Upper lobe of left lung (tissue), 6 donors: Measurements from ENCODE around the gene CFAP97D1. TPM values are rescaled to one million over a fixed set of nuclear protein-coding genes. Genes with fewer than 3 reads are reported as not detected.
A peak's percentile ranks its signal among the peaks of the same experiment; 100 is the strongest.

Experiments used
- ATAC-seq, 2 donors: fragments of 200-7000 bp; cut with Tn5 transposase; one replicate each; pipeline ENCODE4 v1.9.1; 2022; ENCODE audit warnings: mild to moderate bottlenecking in 2 of 2, moderate library complexity in 2 of 2; ENCODE audit not compliant: low FRiP score in 2 of 2
- DNase-seq, 2 donors: peaks; one replicate each; pipeline ENCODE4 v3.0.0-alpha.2; 2019 to 2020
- H3K27ac ChIP-seq, 4 donors: fragments of 200-600 bp; sonication (generic); one replicate each; pipeline ENCODE4 v1.5.1; 2016 to 2019
- H3K27me3 ChIP-seq, 4 donors: fragments of 200-600 bp; sonication (generic); one replicate each; pipeline ENCODE4 v1.5.1; 2017 to 2019
- H3K36me3 ChIP-seq, 4 donors: fragments of 200-600 bp; sonication (generic); one replicate each; pipeline ENCODE4 v1.5.1; 2016 to 2019
- H3K4me1 ChIP-seq, 4 donors: fragments of 200-600 bp; sonication (generic); one replicate each; pipeline ENCODE4 v1.5.1; 2018 to 2019
- H3K4me3 ChIP-seq, 4 donors: fragments of 200-600 bp; sonication (generic); one replicate each; pipeline ENCODE4 v1.5.1; 2017 to 2019; ENCODE audit warnings: mild to moderate bottlenecking in 2 of 4, moderate library complexity in 1 of 4
- H3K9me3 ChIP-seq, 4 donors: fragments of 200-600 bp; sonication (generic); one replicate each; pipeline ENCODE4 v1.5.1; 2018 to 2019
- CTCF ChIP-seq, 6 experiments: fragments of 450-650 bp in 4 of 6; fragments of 200-600 bp in 2 of 6; sonication (generic) in 2 of 6; IDR thresholded peaks; one replicate each; pipeline ENCODE4 v1.5.1; 2016 to 2019; ENCODE audit warnings: antibody characterized with exemption in 6 of 6
- EP300 ChIP-seq, 4 donors: sonication (generic); formaldehyde crosslinking; IDR thresholded peaks; one replicate each; pipeline ENCODE4 v1.5.1; 2017; ENCODE audit warnings: antibody characterized with exemption in 4 of 4, control low read depth in 2 of 4
- POLR2A ChIP-seq, 4 donors: fragments of 450-650 bp; IDR thresholded peaks; one replicate each; pipeline ENCODE4 v1.5.1; 2016 to 2017; ENCODE audit warnings: antibody characterized with exemption in 4 of 4, mild to moderate bottlenecking in 2 of 4
- POLR2AphosphoS5 ChIP-seq, 2 donors: sonication (generic); formaldehyde crosslinking; IDR thresholded peaks; one replicate each; pipeline ENCODE4 v1.5.1; 2017; ENCODE audit warnings: antibody characterized with exemption in 2 of 2
- WGBS, 2 donors: methylation state at CpG; one replicate each; pipeline ENCODE4 v1.1.5; 2017 to 2018; 5-methylcytosine and 5-hydroxymethylcytosine counted together
- total RNA-seq, 6 donors: library from RNA; depleted of rRNA in 4 of 6; stranded (reverse); fragments of >200 nt in 4 of 6; gene quantifications; one replicate each; pipeline versions ENCODE4 v1.1.0 to v1.2.1, GENCODE V29; 2016 to 2021
- donor health status: DM: no; HTN: no; CAD: no; lungs with moderate emphysema.
- donor health status: DM: no; HTN: yes; CAD: no; lungs with severe emphysema.

CFAP97D1 gene
- total RNA-seq, 6 donors from 2014 or later = 0.17 TPM; not detected in 5

- no peak overlapping the region for H3K27ac ChIP-seq
- no peaks in the 10 kb centered on the region for H3K27me3 ChIP-seq
- H3K36me3 ChIP-seq = no peaks in the 10 kb centered on the region
- 100% methylated on average over 2 of the region's 2 CpGs for WGBS, 2 donors
- peaks cover 0 to 9% (median 4%) of the 10 kb centered on the region in 4 donors for H3K4me1 ChIP-seq
- ATAC-seq (no peak), DNase-seq (no peak)
- H3K4me3 ChIP-seq = no peak overlapping the region
- H3K9me3 ChIP-seq = no peaks in the 10 kb centered on the region
- no peak for TF ChIP-seq POLR2AphosphoS5 (IDR thresholded peaks at IDR 0.05)
- no peak for TF ChIP-seq EP300 (IDR thresholded peaks at IDR 0.05)
- no peak for TF ChIP-seq POLR2A (IDR thresholded peaks at IDR 0.05)
- no peak for TF ChIP-seq CTCF (IDR thresholded peaks at IDR 0.05)
Observed at GRCh38 chr17:43736389-43736788, 43.8 kb upstream of the CFAP97D1 start.

GRCh38 chr17:43737722-43738121 is 42.5 kb upstream of the CFAP97D1 start:
- 82 to 88% methylated on average over 2 of the region's 2 CpGs for WGBS, 2 donors

GRCh38 chr17:43740541-43740940 is 39.7 kb upstream of the CFAP97D1 start:
- 90 to 94% methylated on average over 3 to 4 of the region's 4 CpGs for WGBS, 2 donors
- H3K27ac ChIP-seq = no peak overlapping the region
- DNase-seq (no peak), ATAC-seq (no peak)
- no peaks in the 10 kb centered on the region for H3K9me3 ChIP-seq
- no peak for TF ChIP-seq POLR2A (IDR thresholded peaks at IDR 0.05)
- TF ChIP-seq CTCF (IDR thresholded peaks at IDR 0.05) = no peak
- TF ChIP-seq EP300 (IDR thresholded peaks at IDR 0.05) = no peak
- no peak for TF ChIP-seq POLR2AphosphoS5 (IDR thresholded peaks at IDR 0.05)
- H3K4me3 ChIP-seq = no peak overlapping the region
- peaks cover 0 to 9% (median 6%) of the 10 kb centered on the region in 4 donors for H3K4me1 ChIP-seq
- no peaks in the 10 kb centered on the region for H3K27me3 ChIP-seq
- no peaks in the 10 kb centered on the region for H3K36me3 ChIP-seq

More at GRCh38 chr17:43737722-43738121, 42.5 kb upstream of the CFAP97D1 start:
- H3K4me1 ChIP-seq = peaks cover 0 to 9% (median 4%) of the 10 kb centered on the region in 4 donors
- ATAC-seq (no peak), DNase-seq (no peak)
- H3K9me3 ChIP-seq = no peaks in the 10 kb centered on the region
- TF ChIP-seq POLR2A (IDR thresholded peaks at IDR 0.05) (no peak), EP300 (IDR thresholded peaks at IDR 0.05) (no peak), POLR2AphosphoS5 (IDR thresholded peaks at IDR 0.05) (no peak), CTCF (IDR thresholded peaks at IDR 0.05) (no peak)
- no peaks in the 10 kb centered on the region for H3K36me3 ChIP-seq
- H3K27me3 ChIP-seq = no peaks in the 10 kb centered on the region
- H3K27ac ChIP-seq = no peak overlapping the region
- no peak overlapping the region for H3K4me3 ChIP-seq

GRCh38 chr17:43741636-43742035 is 38.6 kb upstream of the CFAP97D1 start:
- Histone ChIP-seq H3K36me3 (no peaks in the 10 kb centered on the region), H3K9me3 (no peaks in the 10 kb centered on the region), H3K4me3 (no peak overlapping the region), H3K27me3 (no peaks in the 10 kb centered on the region), H3K4me1 (peaks cover 3 to 16% (median 9%) of the 10 kb centered on the region in 4 donors), H3K27ac (no peak overlapping the region)
- no peak for ATAC-seq
- DNase-seq = no peak
- TF ChIP-seq POLR2AphosphoS5 (IDR thresholded peaks at IDR 0.05) (no peak), EP300 (IDR thresholded peaks at IDR 0.05) (no peak), CTCF (IDR thresholded peaks at IDR 0.05) (no peak), POLR2A (IDR thresholded peaks at IDR 0.05) (no peak)
- WGBS, 2 donors = 67 to 93% methylated on average over 3 to 5 of the region's 5 CpGs

- H3K36me3 ChIP-seq = no peaks in the 10 kb centered on the region
- no peak overlapping the region for H3K4me3 ChIP-seq
- ATAC-seq (no peak), DNase-seq (no peak)
- TF ChIP-seq EP300 (IDR thresholded peaks at IDR 0.05) (no peak), POLR2A (IDR thresholded peaks at IDR 0.05) (no peak), CTCF (IDR thresholded peaks at IDR 0.05) (no peak), POLR2AphosphoS5 (IDR thresholded peaks at IDR 0.05) (no peak)
- no peaks in the 10 kb centered on the region for H3K9me3 ChIP-seq
- H3K27me3 ChIP-seq = no peaks in the 10 kb centered on the region
- 5 to 10% methylated on average over 6 of the region's 6 CpGs for WGBS, 2 donors
- peak overlapping the region in 1 of 4 donors; percentile 65 for H3K27ac ChIP-seq
- peaks cover 3 to 20% (median 13%) of the 10 kb centered on the region in 4 donors for H3K4me1 ChIP-seq
Observed at GRCh38 chr17:43745541-43745940, 34.7 kb upstream of the CFAP97D1 start.
